Measurements from ENCODE around the gene WDR91.
"Not testable (repeated sequence)": the region's sequence is repeated elsewhere in the genome, so short reads cannot be mapped to it uniquely, and the experiment has no call there.

The WDR91 gene

DNA sequence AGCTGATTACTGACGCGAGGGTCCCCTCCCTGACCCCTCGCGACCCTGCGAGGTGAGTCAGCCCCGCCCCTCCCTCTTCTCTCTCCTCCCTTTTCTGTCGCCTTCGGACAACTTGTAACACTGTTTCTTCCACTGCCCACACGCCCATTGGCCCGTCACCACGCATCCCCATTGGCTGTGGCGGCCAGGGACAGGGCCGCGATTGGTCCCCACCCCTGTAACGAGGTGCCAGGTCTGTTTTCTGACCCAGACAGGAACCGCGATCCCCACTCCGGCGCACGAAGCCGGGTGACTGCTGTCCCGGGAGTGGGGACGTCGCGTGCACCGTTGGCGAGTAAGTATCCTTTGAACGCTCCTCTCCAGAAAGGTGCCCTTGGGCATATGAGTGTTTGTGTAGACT lies 22.2 kb upstream of the WDR91 start, which contains the start of gene STRA8:
Gene STRA8 (plus strand): TSS at position 269 of the 400 bp plus-strand sequence. CDS start 6,687 bp downstream, outside the sequence.
- DNase-seq (ENCODE audit: low read depth): no peak

- no peak for DNase-seq (ENCODE audit: low read depth)
Measured at GRCh38 chr7:135232720-135233119, 21.4 kb upstream of the WDR91 start.

DNA sequence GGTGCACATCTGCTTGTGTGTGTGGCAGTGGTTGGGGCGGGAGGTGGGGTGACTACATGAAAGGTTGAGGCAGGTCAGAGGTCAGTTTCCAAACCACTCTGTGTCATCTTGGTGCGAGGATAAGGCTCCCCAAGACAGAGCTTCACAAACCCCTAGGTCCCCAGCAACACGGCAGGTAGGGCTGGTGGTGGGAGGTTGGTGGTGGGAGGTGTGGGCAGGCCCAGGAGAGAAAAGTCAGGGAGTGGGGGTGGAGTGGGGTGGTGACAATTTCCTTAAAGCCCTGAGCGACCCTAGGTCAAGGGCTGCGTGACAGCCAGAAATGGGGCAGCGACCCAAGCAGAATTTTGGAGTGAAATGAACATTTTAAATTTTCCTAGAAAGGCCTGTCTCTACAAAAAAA lies 20.8 kb upstream of the WDR91 start:
- no peak for DNase-seq (ENCODE audit: low read depth)

DNA sequence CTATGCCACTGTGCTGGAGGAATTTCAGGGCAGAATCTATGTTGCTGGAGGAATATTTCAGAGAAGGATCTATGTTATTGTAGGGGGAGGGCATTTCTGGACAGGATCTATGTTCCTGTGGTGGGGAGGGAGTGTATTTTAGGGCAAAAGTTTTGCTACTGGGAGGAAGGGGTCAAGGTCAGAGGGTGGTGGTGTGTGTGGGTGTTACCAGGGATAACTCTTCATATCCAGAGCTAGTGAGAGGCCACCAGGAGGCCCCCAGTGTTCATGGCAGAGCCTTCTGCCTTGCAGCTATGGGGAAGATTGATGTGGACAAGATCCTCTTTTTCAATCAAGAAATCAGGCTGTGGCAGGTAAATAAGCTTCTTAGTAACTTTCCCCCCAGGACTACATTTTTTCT lies 20.4 kb upstream of the WDR91 start:
- no peak for DNase-seq (ENCODE audit: low read depth)

- DNase-seq (ENCODE audit: low read depth): no peak
Measured at GRCh38 chr7:135224027-135224426, 12.7 kb upstream of the WDR91 start.

DNA sequence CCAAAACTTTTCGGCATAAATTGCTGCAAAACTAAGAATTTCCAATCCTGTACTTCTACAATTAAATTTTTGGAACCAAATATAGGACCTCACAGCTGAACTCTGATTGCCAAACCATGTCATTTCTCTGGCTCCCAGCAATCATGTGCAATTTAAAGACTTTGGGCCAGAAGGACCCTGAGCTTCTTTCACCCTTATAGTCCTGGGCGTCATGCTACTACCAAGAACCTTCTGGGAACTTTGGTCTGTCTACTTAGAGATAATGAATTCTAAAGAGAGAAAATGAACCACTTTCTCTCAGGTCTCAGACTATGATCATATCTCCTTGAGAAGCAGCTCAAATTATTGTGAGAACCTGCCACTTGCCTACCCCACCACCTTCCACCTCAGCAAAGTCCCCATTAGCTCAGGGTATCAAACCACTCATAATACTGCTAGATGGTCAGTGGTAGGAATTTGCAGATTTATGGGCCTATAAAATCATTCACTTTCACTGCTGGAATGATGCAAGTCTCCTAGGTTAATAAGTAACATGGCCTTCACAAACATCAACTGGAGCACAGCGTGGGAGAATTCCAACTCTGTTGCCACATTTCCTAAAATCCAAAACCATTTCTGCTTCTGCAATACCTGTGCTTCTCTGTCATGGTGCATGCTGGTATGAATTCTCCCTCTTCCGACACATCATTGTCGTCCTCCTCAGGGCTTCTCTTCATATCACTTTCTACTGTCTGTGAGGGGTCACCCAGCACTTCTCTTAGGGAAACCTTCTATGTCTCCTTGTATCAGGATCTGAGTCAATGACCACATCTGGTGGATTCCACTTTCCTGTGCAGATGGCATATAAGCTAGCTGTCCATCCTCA lies 6.6 kb upstream of the WDR91 start:
- no peak for DNase-seq (ENCODE audit: low read depth)

DNA sequence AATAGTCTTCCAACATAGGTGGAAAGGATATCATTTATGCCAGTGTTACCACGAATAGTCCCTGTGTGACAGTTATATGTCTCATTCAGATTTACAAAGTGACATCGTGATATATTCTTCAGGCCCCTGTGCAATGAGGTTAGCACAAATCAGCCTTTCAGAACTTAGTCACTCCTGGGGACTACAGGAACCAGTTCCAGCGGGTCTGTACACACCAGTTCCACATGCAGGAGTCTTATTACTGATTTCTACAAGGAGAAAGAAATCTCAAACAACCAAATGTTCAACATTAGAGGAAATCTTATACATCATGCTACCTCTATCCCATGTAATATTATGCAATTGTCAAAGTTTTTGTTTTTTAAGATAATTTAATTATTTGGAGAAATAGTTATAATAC lies 4.4 kb upstream of the WDR91 start:
- DNase-seq (ENCODE audit: low read depth): no peak

DNA sequence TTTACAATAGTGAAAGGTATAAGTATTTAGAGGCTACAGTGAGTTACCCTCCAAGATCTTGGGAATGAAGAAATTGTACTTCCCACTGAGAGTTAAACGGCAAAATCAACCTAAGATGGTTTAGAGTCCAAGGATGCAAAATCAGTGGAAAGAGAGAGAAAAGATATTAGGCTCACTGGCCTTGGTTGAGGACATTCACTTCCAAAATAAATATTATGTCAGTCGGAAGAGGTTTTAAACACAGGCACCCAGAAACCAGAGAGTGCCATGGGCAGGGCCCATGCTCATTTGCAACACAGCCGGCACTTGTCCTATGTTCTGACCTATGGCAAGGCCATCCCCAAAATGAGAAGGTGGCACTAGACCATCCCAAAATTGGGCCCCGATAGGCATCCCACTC lies 3.9 kb upstream of the WDR91 start:
- no peak for DNase-seq (ENCODE audit: low read depth)

DNA sequence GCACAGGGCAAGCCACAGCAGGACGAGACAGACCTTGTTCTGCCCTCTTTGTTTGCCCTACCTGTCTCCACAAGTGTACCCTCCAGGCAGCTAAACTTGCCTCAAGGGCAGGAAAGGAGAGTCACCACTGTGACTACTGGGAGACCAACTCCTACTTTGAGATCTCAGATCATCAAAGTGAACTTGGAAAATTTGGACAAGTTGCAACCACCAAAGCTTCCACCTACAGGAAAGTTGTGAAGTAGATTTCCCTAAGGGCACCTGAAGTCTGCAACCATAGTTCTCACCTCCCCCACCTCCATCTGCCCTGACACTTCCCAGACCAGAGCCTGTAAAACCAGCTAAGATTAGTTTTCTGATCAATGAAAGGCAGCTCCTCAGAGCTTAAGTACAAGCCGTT lies 2.5 kb upstream of the WDR91 start:
- DNase-seq (ENCODE audit: low read depth): no peak

DNA sequence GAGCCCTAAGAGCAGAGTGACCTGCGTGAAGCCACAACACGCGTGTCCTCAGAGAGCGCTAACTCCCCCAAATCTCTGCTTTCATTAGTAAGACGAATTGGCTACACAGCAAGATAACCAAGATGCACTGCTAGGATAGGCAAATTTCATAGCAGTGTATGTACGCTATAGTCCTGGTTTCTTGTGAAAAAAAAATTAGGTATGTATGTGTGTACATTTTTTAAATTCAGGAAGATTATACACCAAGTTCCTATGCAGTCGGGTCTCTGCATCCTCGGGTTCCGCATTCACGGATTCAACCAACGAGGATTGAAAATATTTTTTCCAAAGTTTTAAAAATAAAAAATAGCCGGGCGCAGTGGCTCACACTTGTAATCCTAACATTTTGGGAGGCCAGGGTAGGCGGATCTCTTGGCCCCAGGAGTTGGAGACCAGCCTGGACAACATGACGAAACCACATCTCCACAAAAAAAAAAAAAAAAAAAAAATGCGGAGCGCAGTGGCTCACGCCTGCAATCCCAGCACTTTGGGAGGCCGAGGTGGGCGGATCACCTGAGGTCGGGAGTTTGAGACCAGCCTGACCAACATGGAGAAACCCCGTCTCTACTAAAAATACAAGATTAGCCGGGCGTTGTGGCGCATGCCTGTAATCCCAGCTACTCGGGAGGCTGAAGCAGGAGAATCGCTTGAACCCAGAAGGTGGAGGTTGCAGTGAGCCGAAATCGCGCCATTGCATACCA lies 790 bp upstream of the WDR91 start:
- not testable (repeated sequence) for DNase-seq (ENCODE audit: low read depth)

DNA sequence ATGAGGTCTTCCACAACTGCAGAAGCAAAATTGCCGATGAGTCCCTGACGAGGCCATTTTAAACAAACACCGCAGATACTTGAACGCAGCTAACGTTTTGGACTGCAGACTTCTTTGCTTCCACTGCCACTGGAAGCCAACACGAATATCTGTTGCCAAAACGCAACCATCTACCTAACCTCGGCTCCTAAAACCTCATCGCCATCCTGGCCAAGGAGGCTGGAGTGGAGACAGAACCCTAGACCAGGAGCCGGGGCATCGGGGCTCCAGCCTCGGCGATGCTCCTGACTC lies 493 bp downstream of the WDR91 start:
- DNase-seq (ENCODE audit: low read depth): no peak

GRCh38 chr7:135209225-135209834 lies 2.0 kb downstream of the WDR91 start:
- DNase-seq (ENCODE audit: low read depth): no peak

- no peak for DNase-seq (ENCODE audit: low read depth)
Measured at GRCh38 chr7:135208102-135208793, 3.1 kb downstream of the WDR91 start.

DNA sequence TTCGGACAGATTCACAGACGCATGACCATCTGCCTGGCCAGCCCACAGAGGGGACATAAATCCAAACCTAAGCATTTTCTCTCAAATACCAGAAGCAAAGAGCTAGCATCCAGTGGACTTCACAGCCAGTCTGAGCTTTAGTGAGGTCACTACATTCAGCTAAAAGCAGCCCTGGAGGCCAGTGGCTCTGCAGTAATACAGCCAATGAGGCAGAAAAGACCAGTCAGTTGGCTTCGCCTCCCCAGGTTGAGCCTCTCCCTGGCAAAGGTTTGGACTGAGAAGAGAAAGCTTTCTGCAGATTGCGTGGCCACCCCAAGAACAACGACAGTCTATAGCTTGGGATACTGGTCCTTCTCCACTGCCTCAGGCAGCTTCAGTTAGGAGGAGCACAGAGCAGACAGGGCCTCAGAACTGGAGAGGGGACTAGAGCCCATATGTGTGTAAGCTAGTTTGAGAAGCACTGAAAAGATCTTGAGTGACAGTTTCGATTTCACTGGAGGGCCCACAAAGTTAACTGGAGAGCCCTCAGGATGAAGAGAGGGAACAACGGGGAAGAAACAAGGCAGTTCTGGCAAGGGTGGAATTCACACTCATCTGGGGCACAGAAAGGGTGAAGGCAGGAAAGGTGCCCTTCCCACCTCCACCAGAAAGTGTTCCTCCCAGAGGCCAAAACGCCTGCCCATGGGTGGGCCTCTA lies 3.8 kb downstream of the WDR91 start:
- DNase-seq (ENCODE audit: low read depth): no peak

DNA sequence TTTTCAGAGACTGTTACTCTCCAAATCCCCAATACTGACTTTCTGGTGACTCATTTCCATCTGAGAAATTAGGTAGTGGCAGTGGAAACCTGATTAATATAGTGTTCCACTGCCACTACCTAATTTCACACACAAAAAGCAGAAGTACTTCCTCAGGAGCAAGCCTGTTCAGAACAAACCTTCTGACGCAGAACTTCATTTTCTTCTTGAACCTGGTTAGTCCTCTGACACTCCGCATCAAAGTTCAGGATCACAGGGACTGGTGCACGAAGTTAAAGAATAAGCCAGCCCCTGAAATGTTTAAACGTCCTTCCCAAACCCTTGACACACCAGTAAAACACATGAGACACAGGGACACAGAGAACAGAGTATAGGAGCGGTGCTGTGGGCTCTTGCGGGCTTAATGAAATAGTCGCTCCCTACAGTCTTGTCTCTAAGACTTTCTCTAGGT lies 4.4 kb downstream of the WDR91 start:
- DNase-seq (ENCODE audit: low read depth): no peak

- DNase-seq (ENCODE audit: low read depth): no peak
Measured at GRCh38 chr7:135205850-135206249, 5.5 kb downstream of the WDR91 start.

GRCh38 chr7:135204876-135205275 lies 6.5 kb downstream of the WDR91 start:
- DNase-seq (ENCODE audit: low read depth): no peak

GRCh38 chr7:135204341-135204749 lies 7.0 kb downstream of the WDR91 start:
- DNase-seq (ENCODE audit: low read depth): no peak

GRCh38 chr7:135201350-135201749 lies 10.0 kb downstream of the WDR91 start:
- no peak for DNase-seq (ENCODE audit: low read depth)

GRCh38 chr7:135200821-135201331 lies 10.4 kb downstream of the WDR91 start:
- no peak for DNase-seq (ENCODE audit: low read depth)

GRCh38 chr7:135199439-135199838 lies 11.9 kb downstream of the WDR91 start:
- DNase-seq (ENCODE audit: low read depth): no peak
